PC-9 (cell line): ENCODE results near the gene RHBDL1.

ENCODE experiments used
- EZH2 ChIP-seq: fragments of 200-600 bp; sonication (generic); IDR thresholded peaks from 2 replicates; pipeline ENCODE4 v1.8.0; 2017; ENCODE audit warnings: antibody characterized with exemption, low read depth
- TF ChIP-seq, protein P1 (sequence below): fragments of 200-600 bp; sonication (generic); conservative IDR thresholded peaks from 2 replicates; pipeline ENCODE4 v1.6.1; 2017; ENCODE audit warnings: mixed run types, antibody characterized with exemption, mild to moderate bottlenecking, moderate library complexity

DNA sequence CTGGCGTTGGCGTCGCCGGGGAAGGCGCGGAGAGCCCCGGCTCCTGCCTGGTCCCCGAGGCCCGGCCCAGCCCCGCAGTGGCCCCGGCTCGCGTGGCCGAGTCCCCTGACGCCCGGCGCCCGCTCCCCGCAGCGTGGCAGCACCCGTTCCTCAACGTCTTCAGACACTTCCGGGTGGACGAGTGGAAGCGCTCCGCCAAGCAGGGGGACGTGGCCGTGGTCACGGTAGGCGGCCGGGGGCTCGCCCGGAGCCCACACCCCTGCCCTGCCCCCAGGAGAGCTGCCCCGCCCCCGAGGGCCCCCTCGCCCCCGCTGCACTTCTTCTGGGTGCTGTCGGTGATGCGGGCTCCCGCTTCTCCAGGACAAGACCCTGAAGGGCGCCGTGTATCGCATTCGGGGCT lies 25.8 kb upstream of the RHBDL1 start:
- TF ChIP-seq, protein P1, sequence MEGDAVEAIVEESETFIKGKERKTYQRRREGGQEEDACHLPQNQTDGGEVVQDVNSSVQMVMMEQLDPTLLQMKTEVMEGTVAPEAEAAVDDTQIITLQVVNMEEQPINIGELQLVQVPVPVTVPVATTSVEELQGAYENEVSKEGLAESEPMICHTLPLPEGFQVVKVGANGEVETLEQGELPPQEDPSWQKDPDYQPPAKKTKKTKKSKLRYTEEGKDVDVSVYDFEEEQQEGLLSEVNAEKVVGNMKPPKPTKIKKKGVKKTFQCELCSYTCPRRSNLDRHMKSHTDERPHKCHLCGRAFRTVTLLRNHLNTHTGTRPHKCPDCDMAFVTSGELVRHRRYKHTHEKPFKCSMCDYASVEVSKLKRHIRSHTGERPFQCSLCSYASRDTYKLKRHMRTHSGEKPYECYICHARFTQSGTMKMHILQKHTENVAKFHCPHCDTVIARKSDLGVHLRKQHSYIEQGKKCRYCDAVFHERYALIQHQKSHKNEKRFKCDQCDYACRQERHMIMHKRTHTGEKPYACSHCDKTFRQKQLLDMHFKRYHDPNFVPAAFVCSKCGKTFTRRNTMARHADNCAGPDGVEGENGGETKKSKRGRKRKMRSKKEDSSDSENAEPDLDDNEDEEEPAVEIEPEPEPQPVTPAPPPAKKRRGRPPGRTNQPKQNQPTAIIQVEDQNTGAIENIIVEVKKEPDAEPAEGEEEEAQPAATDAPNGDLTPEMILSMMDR: no peak
- TF ChIP-seq EZH2: no peak
